Measurements from ENCODE around the gene ZNF280A.

Gene ZNF280A

DNA sequence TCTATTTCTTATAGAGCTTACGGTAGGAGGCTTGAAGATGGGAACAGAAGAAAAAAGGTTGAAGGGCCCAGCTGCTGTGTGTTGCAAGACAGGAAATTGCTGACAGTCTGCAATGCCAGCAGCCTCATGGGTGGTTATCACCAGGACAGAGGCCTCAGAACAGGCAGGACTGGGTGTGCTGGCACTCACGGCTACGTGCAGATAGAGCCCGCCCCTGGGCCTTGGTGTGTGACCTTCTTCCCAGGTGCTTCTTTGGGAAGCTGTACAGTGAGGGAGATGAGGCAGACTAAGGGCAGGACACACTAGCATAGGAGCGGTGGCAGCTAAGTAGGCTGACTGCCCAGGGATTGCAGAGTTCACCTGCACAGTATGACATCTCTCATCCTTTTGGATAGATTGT lies 26.4 kb upstream of the ZNF280A start:
- TF ChIP-seq, protein P1, sequence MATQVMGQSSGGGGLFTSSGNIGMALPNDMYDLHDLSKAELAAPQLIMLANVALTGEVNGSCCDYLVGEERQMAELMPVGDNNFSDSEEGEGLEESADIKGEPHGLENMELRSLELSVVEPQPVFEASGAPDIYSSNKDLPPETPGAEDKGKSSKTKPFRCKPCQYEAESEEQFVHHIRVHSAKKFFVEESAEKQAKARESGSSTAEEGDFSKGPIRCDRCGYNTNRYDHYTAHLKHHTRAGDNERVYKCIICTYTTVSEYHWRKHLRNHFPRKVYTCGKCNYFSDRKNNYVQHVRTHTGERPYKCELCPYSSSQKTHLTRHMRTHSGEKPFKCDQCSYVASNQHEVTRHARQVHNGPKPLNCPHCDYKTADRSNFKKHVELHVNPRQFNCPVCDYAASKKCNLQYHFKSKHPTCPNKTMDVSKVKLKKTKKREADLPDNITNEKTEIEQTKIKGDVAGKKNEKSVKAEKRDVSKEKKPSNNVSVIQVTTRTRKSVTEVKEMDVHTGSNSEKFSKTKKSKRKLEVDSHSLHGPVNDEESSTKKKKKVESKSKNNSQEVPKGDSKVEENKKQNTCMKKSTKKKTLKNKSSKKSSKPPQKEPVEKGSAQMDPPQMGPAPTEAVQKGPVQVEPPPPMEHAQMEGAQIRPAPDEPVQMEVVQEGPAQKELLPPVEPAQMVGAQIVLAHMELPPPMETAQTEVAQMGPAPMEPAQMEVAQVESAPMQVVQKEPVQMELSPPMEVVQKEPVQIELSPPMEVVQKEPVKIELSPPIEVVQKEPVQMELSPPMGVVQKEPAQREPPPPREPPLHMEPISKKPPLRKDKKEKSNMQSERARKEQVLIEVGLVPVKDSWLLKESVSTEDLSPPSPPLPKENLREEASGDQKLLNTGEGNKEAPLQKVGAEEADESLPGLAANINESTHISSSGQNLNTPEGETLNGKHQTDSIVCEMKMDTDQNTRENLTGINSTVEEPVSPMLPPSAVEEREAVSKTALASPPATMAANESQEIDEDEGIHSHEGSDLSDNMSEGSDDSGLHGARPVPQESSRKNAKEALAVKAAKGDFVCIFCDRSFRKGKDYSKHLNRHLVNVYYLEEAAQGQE (IDR thresholded peaks at IDR 0.05; ENCODE audit: low read depth), result no peak
- TF ChIP-seq TAF1 (IDR thresholded peaks at IDR 0.05; ENCODE audit: low read depth) (no peak), YY1 (IDR thresholded peaks at IDR 0.05; ENCODE audit: low read depth) (no peak), CEBPB (IDR thresholded peaks at IDR 0.05) (no peak), TCF12 (IDR thresholded peaks at IDR 0.05; ENCODE audit: low read depth) (no peak), TEAD4 (IDR thresholded peaks at IDR 0.05) (no peak), EP300 (IDR thresholded peaks at IDR 0.05; ENCODE audit: borderline replicate concordance) (no peak), ZBTB7A (IDR thresholded peaks at IDR 0.05; ENCODE audit: low read depth) (no peak), FOXM1 (IDR thresholded peaks at IDR 0.05; ENCODE audit: borderline replicate concordance, low read depth) (no peak), RAD21 (IDR thresholded peaks at IDR 0.05; ENCODE audit: low read depth) (no peak), EGR1 (IDR thresholded peaks at IDR 0.05) (no peak), NFIC (IDR thresholded peaks at IDR 0.05) (no peak), CREB1 (IDR thresholded peaks at IDR 0.05; ENCODE audit: low read depth) (no peak)
- TF ChIP-seq, protein P2, sequence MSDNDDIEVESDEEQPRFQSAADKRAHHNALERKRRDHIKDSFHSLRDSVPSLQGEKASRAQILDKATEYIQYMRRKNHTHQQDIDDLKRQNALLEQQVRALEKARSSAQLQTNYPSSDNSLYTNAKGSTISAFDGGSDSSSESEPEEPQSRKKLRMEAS (IDR thresholded peaks at IDR 0.05), result no peak
- TF ChIP-seq, protein P3, sequence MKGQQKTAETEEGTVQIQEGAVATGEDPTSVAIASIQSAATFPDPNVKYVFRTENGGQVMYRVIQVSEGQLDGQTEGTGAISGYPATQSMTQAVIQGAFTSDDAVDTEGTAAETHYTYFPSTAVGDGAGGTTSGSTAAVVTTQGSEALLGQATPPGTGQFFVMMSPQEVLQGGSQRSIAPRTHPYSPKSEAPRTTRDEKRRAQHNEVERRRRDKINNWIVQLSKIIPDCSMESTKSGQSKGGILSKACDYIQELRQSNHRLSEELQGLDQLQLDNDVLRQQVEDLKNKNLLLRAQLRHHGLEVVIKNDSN (IDR thresholded peaks at IDR 0.05), result no peak

DNA sequence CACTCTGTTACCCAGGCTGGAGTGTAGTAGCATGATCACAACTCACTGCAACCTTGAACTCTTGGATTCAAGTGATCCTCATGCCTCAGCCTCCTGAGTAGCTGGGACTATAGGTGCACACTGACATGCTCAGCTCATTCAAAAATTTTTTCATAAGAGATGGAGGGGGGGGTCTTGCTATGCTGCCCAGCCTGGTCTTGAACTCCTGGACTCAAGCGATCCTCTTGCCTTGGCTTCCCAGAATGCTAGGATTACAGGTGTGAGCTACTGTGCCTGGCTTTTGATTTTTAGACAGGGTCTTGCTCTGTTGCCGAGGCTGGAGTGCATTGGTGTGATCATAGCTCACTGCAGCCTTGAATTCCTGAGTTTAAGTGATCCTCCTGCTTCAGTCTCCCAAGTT lies 25.0 kb upstream of the ZNF280A start:
- no peak for TF ChIP-seq TCF12 (IDR thresholded peaks at IDR 0.05; ENCODE audit: low read depth)
- TF ChIP-seq CREB1 (IDR thresholded peaks at IDR 0.05; ENCODE audit: low read depth), result no peak
- no peak for TF ChIP-seq FOXM1 (IDR thresholded peaks at IDR 0.05; ENCODE audit: borderline replicate concordance, low read depth)
- TF ChIP-seq EGR1 (IDR thresholded peaks at IDR 0.05), result no peak
- no peak for TF ChIP-seq NFIC (IDR thresholded peaks at IDR 0.05)

DNA sequence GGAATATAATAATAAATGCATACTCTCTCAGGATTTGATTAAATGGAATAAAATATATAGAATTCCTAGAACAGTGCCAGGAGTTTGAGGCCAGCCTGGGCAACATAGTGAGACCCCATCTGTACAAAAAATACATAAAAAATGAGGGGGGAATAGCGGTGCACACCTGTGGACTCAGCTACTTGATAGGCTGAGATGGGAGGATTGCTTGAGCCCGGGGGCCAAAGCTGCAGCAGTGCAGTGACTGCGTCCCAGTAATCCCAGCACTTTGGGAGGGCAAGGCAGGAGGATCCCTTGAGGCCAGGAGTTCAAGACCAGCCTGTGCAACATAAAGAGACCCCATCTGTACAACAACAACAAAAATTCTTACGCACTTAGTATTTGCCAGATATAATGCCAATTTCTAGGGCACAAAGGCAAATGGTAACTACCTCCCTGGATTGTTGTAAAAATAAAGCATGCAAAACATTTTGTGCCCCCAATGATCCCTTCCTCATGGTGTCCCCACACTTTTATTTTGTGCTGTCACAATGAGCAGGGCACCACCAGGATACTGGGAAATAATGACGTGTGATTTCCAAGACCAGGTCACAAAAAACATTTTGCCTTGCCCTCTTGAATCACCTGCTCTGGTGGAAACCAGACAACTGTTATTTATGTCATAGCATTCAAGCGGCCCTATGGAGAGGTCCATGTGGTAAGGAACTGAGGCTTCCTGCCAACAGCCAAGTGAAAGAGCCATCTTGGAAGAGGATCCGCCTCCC lies 18.3 kb upstream of the ZNF280A start:
- TF ChIP-seq TAF1 (IDR thresholded peaks at IDR 0.05; ENCODE audit: low read depth) (no peak), CREB1 (IDR thresholded peaks at IDR 0.05; ENCODE audit: low read depth) (no peak), ZBTB7A (IDR thresholded peaks at IDR 0.05; ENCODE audit: low read depth) (no peak), RAD21 (IDR thresholded peaks at IDR 0.05; ENCODE audit: low read depth) (no peak), NFIC (IDR thresholded peaks at IDR 0.05) (no peak), EP300 (IDR thresholded peaks at IDR 0.05; ENCODE audit: borderline replicate concordance) (no peak), FOXM1 (IDR thresholded peaks at IDR 0.05; ENCODE audit: borderline replicate concordance, low read depth) (no peak), TEAD4 (IDR thresholded peaks at IDR 0.05) (no peak), CEBPB (IDR thresholded peaks at IDR 0.05) (no peak), EGR1 (IDR thresholded peaks at IDR 0.05) (no peak), TCF12 (IDR thresholded peaks at IDR 0.05; ENCODE audit: low read depth) (no peak), YY1 (IDR thresholded peaks at IDR 0.05; ENCODE audit: low read depth) (no peak)
- TF ChIP-seq, protein P2 (IDR thresholded peaks at IDR 0.05), result no peak
- TF ChIP-seq, protein P1 (IDR thresholded peaks at IDR 0.05; ENCODE audit: low read depth), result no peak
- TF ChIP-seq, protein P3 (IDR thresholded peaks at IDR 0.05), result no peak

DNA sequence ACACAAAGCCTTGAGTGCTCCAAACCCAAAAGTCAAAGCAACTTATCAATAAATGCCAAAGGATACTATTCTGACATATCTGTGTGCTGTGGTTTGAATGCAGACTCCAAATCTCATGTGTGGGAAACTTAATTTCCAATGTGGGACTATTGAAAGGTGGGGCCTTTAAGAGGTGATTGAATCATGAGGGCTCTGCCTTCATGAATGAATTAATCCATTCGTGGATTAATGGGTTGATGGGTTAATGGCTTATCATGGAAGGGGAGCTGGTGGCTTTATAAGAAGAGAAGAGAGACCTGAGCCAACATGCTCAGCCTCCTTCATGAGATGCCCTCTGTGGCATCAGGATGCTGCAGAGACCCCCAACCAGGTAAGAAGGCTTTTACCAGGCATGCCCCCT lies 16.8 kb upstream of the ZNF280A start:
- TF ChIP-seq CREB1 (IDR thresholded peaks at IDR 0.05; ENCODE audit: low read depth) (no peak), TEAD4 (IDR thresholded peaks at IDR 0.05) (no peak), YY1 (IDR thresholded peaks at IDR 0.05; ENCODE audit: low read depth) (no peak), CEBPB (IDR thresholded peaks at IDR 0.05) (no peak), ZBTB7A (IDR thresholded peaks at IDR 0.05; ENCODE audit: low read depth) (no peak), EP300 (IDR thresholded peaks at IDR 0.05; ENCODE audit: borderline replicate concordance) (no peak), TAF1 (IDR thresholded peaks at IDR 0.05; ENCODE audit: low read depth) (no peak), NFIC (IDR thresholded peaks at IDR 0.05) (no peak), TCF12 (IDR thresholded peaks at IDR 0.05; ENCODE audit: low read depth) (no peak), FOXM1 (IDR thresholded peaks at IDR 0.05; ENCODE audit: borderline replicate concordance, low read depth) (no peak), RAD21 (IDR thresholded peaks at IDR 0.05; ENCODE audit: low read depth) (no peak), EGR1 (IDR thresholded peaks at IDR 0.05) (no peak)
- TF ChIP-seq, protein P1 (IDR thresholded peaks at IDR 0.05; ENCODE audit: low read depth), result no peak
- TF ChIP-seq, protein P2 (IDR thresholded peaks at IDR 0.05), result no peak
- TF ChIP-seq, protein P3 (IDR thresholded peaks at IDR 0.05), result no peak

Data from Ishikawa (cell line).